NCI-H1092 (cell line): ENCODE measurements around the gene FAM222A.

Source experiments
- DNase-seq: peaks from one replicate; lab custom pipeline; 2025; lab: John Stamatoyannopoulos, UW

The FAM222A gene

GRCh38 chr12:109725321-109726105 is 11.9 kb downstream of the FAM222A start:
- no peak for DNase-seq

GRCh38 chr12:109726106-109726497 is 12.5 kb downstream of the FAM222A start:
- DNase-seq = no peak

- DNase-seq = no peak
Observed at GRCh38 chr12:109726511-109727038, 12.9 kb downstream of the FAM222A start.

GRCh38 chr12:109727039-109727723 is 13.6 kb downstream of the FAM222A start:
- no peak for DNase-seq

GRCh38 chr12:109727746-109728726 is 14.4 kb downstream of the FAM222A start:
- no peak for DNase-seq

GRCh38 chr12:109728921-109729320 is 15.3 kb downstream of the FAM222A start:
- DNase-seq = no peak

- no peak for DNase-seq
Observed at GRCh38 chr12:109729371-109729781, 15.8 kb downstream of the FAM222A start.

GRCh38 chr12:109729801-109730200 is 16.2 kb downstream of the FAM222A start:
- no peak for DNase-seq

- DNase-seq = no peak
Observed at GRCh38 chr12:109730306-109731145, 16.9 kb downstream of the FAM222A start.

- DNase-seq = no peak
Observed at GRCh38 chr12:109731231-109731731, 17.7 kb downstream of the FAM222A start.

GRCh38 chr12:109731806-109732205 is 18.2 kb downstream of the FAM222A start:
- DNase-seq = no peak

- DNase-seq = no peak
Observed at GRCh38 chr12:109732321-109733305, 19.0 kb downstream of the FAM222A start.

- DNase-seq = no peak
Observed at GRCh38 chr12:109734219-109735000, 20.8 kb downstream of the FAM222A start.

- DNase-seq = no peak
Observed at GRCh38 chr12:109735051-109735521, 21.5 kb downstream of the FAM222A start.

- DNase-seq = no peak
Observed at GRCh38 chr12:109735825-109736551, 22.4 kb downstream of the FAM222A start.

GRCh38 chr12:109736552-109737108 is 23.0 kb downstream of the FAM222A start:
- DNase-seq = no peak

- DNase-seq = no peak
Observed at GRCh38 chr12:109737126-109737525, 23.5 kb downstream of the FAM222A start.

- no peak for DNase-seq
Observed at GRCh38 chr12:109737631-109738030, 24.0 kb downstream of the FAM222A start.
